ENCODE measurements around the gene ALK. TPM values are rescaled to one million over a fixed set of nuclear protein-coding genes. Genes with fewer than 3 reads are reported as not detected.

The ALK gene
- total and polyA plus RNA-seq, 3 experiments from 2014 or later = not detected

- Histone ChIP-seq H3K36me3 (ENCODE audit: insufficient read depth, low read length) (no peaks in the 10 kb centered on the region), H3K9me3 (ENCODE audit: low read length) (no peaks in the 10 kb centered on the region), H3K4me1 (ENCODE audit: insufficient read depth, low read length) (no peaks in the 10 kb centered on the region), H3K27me3 (ENCODE audit: insufficient read depth, low read length, poor library complexity, severe bottlenecking) (no peaks in the 10 kb centered on the region), H3K4me3 (ENCODE audit: low read length) (no peak overlapping the region), H3K27ac (ENCODE audit: low read depth, low read length) (no peak overlapping the region)
- CTCF ChIA-PET = no interaction called here
- H3K27me3 Mint-ChIP-seq = peaks cover 7 to 30% of the 10 kb centered on the region in 2 donors
- H3K36me3 Mint-ChIP-seq = no peaks in the 10 kb centered on the region
- no peaks in the 10 kb centered on the region for H3K4me1 Mint-ChIP-seq
- no peak overlapping the region for H3K27ac Mint-ChIP-seq
- H3K9me3 Mint-ChIP-seq = no peaks in the 10 kb centered on the region
- DNase-seq = no peak
- POLR2A ChIA-PET = no interaction called here
- no peak overlapping the region for H3K4me3 Mint-ChIP-seq
Observed at GRCh38 chr2:29560030-29560429, 361.4 kb downstream of the ALK start.

- Histone ChIP-seq H3K4me1 (ENCODE audit: insufficient read depth, low read length) (no peaks in the 10 kb centered on the region), H3K27me3 (ENCODE audit: insufficient read depth, low read length, poor library complexity, severe bottlenecking) (no peaks in the 10 kb centered on the region), H3K27ac (ENCODE audit: low read depth, low read length) (no peak overlapping the region), H3K9me3 (ENCODE audit: low read length) (no peaks in the 10 kb centered on the region), H3K4me3 (ENCODE audit: low read length) (no peak overlapping the region), H3K36me3 (ENCODE audit: insufficient read depth, low read length) (no peaks in the 10 kb centered on the region)
- CTCF ChIA-PET = no interaction called here
- POLR2A ChIA-PET = no interaction called here
- H3K4me1 Mint-ChIP-seq = no peaks in the 10 kb centered on the region
- H3K36me3 Mint-ChIP-seq = no peaks in the 10 kb centered on the region
- no peaks in the 10 kb centered on the region for H3K9me3 Mint-ChIP-seq
- no peak overlapping the region for H3K4me3 Mint-ChIP-seq
- H3K27ac Mint-ChIP-seq = no peak overlapping the region
- DNase-seq = no peak
- H3K27me3 Mint-ChIP-seq = peaks cover 7 to 28% of the 10 kb centered on the region in 2 donors
Observed at GRCh38 chr2:29559578-29559977, 361.8 kb downstream of the ALK start.

- H3K4me1 ChIP-seq (ENCODE audit: insufficient read depth, low read length) = no peaks in the 10 kb centered on the region
- no peaks in the 10 kb centered on the region for H3K27me3 ChIP-seq (ENCODE audit: insufficient read depth, low read length, poor library complexity, severe bottlenecking)
- H3K4me3 ChIP-seq (ENCODE audit: low read length) = no peak overlapping the region
- Mint-ChIP-seq H3K9me3 (no peaks in the 10 kb centered on the region), H3K27me3 (peaks cover 9 to 27% of the 10 kb centered on the region in 2 donors), H3K36me3 (no peaks in the 10 kb centered on the region), H3K4me3 (no peak overlapping the region), H3K4me1 (no peaks in the 10 kb centered on the region), H3K27ac (no peak overlapping the region)
- no peak overlapping the region for H3K27ac ChIP-seq (ENCODE audit: low read depth, low read length)
- no peak for DNase-seq
- ChIA-PET CTCF (no interaction called here), POLR2A (no interaction called here)
- no peaks in the 10 kb centered on the region for H3K36me3 ChIP-seq (ENCODE audit: insufficient read depth, low read length)
- no peaks in the 10 kb centered on the region for H3K9me3 ChIP-seq (ENCODE audit: low read length)
Observed at GRCh38 chr2:29558097-29558496, 363.3 kb downstream of the ALK start.

- Histone ChIP-seq H3K9me3 (ENCODE audit: low read length) (no peaks in the 10 kb centered on the region), H3K36me3 (ENCODE audit: insufficient read depth, low read length) (no peaks in the 10 kb centered on the region), H3K4me3 (ENCODE audit: low read length) (no peak overlapping the region), H3K4me1 (ENCODE audit: insufficient read depth, low read length) (no peaks in the 10 kb centered on the region), H3K27ac (ENCODE audit: low read depth, low read length) (no peak overlapping the region), H3K27me3 (ENCODE audit: insufficient read depth, low read length, poor library complexity, severe bottlenecking) (no peaks in the 10 kb centered on the region)
- ChIA-PET CTCF (no interaction called here), POLR2A (no interaction called here)
- H3K27me3 Mint-ChIP-seq = peaks cover 6 to 30% of the 10 kb centered on the region in 2 donors
- H3K27ac Mint-ChIP-seq = no peak overlapping the region
- peaks cover 0 to 2% (median 0%) of the 10 kb centered on the region in 3 donors for H3K36me3 Mint-ChIP-seq
- no peak for DNase-seq
- H3K4me3 Mint-ChIP-seq = no peak overlapping the region
- no peaks in the 10 kb centered on the region for H3K4me1 Mint-ChIP-seq
- no peaks in the 10 kb centered on the region for H3K9me3 Mint-ChIP-seq
Observed at GRCh38 chr2:29557268-29557667, 364.1 kb downstream of the ALK start.

GRCh38 chr2:29549069-29549380 lies 372.4 kb downstream of the ALK start:
- Histone ChIP-seq H3K27me3 (ENCODE audit: insufficient read depth, low read length, poor library complexity, severe bottlenecking) (no peaks in the 10 kb centered on the region), H3K36me3 (ENCODE audit: insufficient read depth, low read length) (no peaks in the 10 kb centered on the region), H3K9me3 (ENCODE audit: low read length) (no peaks in the 10 kb centered on the region), H3K4me1 (ENCODE audit: insufficient read depth, low read length) (no peaks in the 10 kb centered on the region), H3K4me3 (ENCODE audit: low read length) (no peak overlapping the region), H3K27ac (ENCODE audit: low read depth, low read length) (no peak overlapping the region)
- H3K4me1 Mint-ChIP-seq = no peaks in the 10 kb centered on the region
- H3K27ac Mint-ChIP-seq = no peak overlapping the region
- no peaks in the 10 kb centered on the region for H3K9me3 Mint-ChIP-seq
- peaks cover 13 to 36% of the 10 kb centered on the region in 2 donors for H3K27me3 Mint-ChIP-seq
- no peak for DNase-seq
- ChIA-PET CTCF (no interaction called here), POLR2A (no interaction called here)
- peaks cover 0 to 3% (median 0%) of the 10 kb centered on the region in 3 donors for H3K36me3 Mint-ChIP-seq
- no peak overlapping the region for H3K4me3 Mint-ChIP-seq

- Histone ChIP-seq H3K9me3 (ENCODE audit: low read length) (no peaks in the 10 kb centered on the region), H3K4me1 (ENCODE audit: insufficient read depth, low read length) (no peaks in the 10 kb centered on the region), H3K27ac (ENCODE audit: low read depth, low read length) (no peak overlapping the region), H3K27me3 (ENCODE audit: insufficient read depth, low read length, poor library complexity, severe bottlenecking) (no peaks in the 10 kb centered on the region), H3K36me3 (ENCODE audit: insufficient read depth, low read length) (no peaks in the 10 kb centered on the region), H3K4me3 (ENCODE audit: low read length) (no peak overlapping the region)
- peaks cover 0 to 2% (median 0%) of the 10 kb centered on the region in 3 donors for H3K36me3 Mint-ChIP-seq
- POLR2A ChIA-PET = no interaction called here
- CTCF ChIA-PET = no interaction called here
- no peak for DNase-seq
- no peaks in the 10 kb centered on the region for H3K9me3 Mint-ChIP-seq
- H3K4me1 Mint-ChIP-seq = no peaks in the 10 kb centered on the region
- H3K27me3 Mint-ChIP-seq = peaks cover 10 to 50% of the 10 kb centered on the region in 2 donors
- H3K27ac Mint-ChIP-seq = no peak overlapping the region
- no peak overlapping the region for H3K4me3 Mint-ChIP-seq
Observed at GRCh38 chr2:29544917-29545316, 376.5 kb downstream of the ALK start.

GRCh38 chr2:29544031-29544430 lies 377.4 kb downstream of the ALK start:
- Mint-ChIP-seq H3K27ac (no peak overlapping the region), H3K36me3 (peaks cover 0 to 2% (median 0%) of the 10 kb centered on the region in 3 donors), H3K9me3 (no peaks in the 10 kb centered on the region), H3K4me3 (no peak overlapping the region), H3K27me3 (peaks cover 10 to 56% of the 10 kb centered on the region in 2 donors), H3K4me1 (no peaks in the 10 kb centered on the region)
- H3K4me3 ChIP-seq (ENCODE audit: low read length) = no peak overlapping the region
- POLR2A ChIA-PET = no interaction called here
- H3K9me3 ChIP-seq (ENCODE audit: low read length) = no peaks in the 10 kb centered on the region
- CTCF ChIA-PET = no interaction called here
- no peaks in the 10 kb centered on the region for H3K4me1 ChIP-seq (ENCODE audit: insufficient read depth, low read length)
- no peak for DNase-seq
- H3K27ac ChIP-seq (ENCODE audit: low read depth, low read length) = no peak overlapping the region
- no peaks in the 10 kb centered on the region for H3K36me3 ChIP-seq (ENCODE audit: insufficient read depth, low read length)
- no peaks in the 10 kb centered on the region for H3K27me3 ChIP-seq (ENCODE audit: insufficient read depth, low read length, poor library complexity, severe bottlenecking)

GRCh38 chr2:29535188-29535587 lies 386.2 kb downstream of the ALK start:
- CTCF ChIA-PET = no interaction called here
- POLR2A ChIA-PET = no interaction called here
- Mint-ChIP-seq H3K9me3 (no peaks in the 10 kb centered on the region), H3K4me3 (no peak overlapping the region), H3K27me3 (peaks cover 11 to 35% of the 10 kb centered on the region in 2 donors), H3K4me1 (no peaks in the 10 kb centered on the region), H3K36me3 (no peaks in the 10 kb centered on the region), H3K27ac (no peak overlapping the region)
- no peak overlapping the region for H3K4me3 ChIP-seq (ENCODE audit: low read length)
- no peaks in the 10 kb centered on the region for H3K9me3 ChIP-seq (ENCODE audit: low read length)
- DNase-seq = no peak
- no peak overlapping the region for H3K27ac ChIP-seq (ENCODE audit: low read depth, low read length)
- no peaks in the 10 kb centered on the region for H3K4me1 ChIP-seq (ENCODE audit: insufficient read depth, low read length)
- no peaks in the 10 kb centered on the region for H3K27me3 ChIP-seq (ENCODE audit: insufficient read depth, low read length, poor library complexity, severe bottlenecking)
- H3K36me3 ChIP-seq (ENCODE audit: insufficient read depth, low read length) = no peaks in the 10 kb centered on the region

- Histone ChIP-seq H3K36me3 (ENCODE audit: insufficient read depth, low read length) (no peaks in the 10 kb centered on the region), H3K9me3 (ENCODE audit: low read length) (no peaks in the 10 kb centered on the region), H3K27me3 (ENCODE audit: insufficient read depth, low read length, poor library complexity, severe bottlenecking) (no peaks in the 10 kb centered on the region), H3K4me3 (ENCODE audit: low read length) (no peak overlapping the region), H3K4me1 (ENCODE audit: insufficient read depth, low read length) (no peaks in the 10 kb centered on the region), H3K27ac (ENCODE audit: low read depth, low read length) (no peak overlapping the region)
- no peak overlapping the region for H3K27ac Mint-ChIP-seq
- DNase-seq = no peak
- no peaks in the 10 kb centered on the region for H3K36me3 Mint-ChIP-seq
- ChIA-PET POLR2A (no interaction called here), CTCF (no interaction called here)
- H3K4me3 Mint-ChIP-seq = no peak overlapping the region
- peaks cover 14 to 35% of the 10 kb centered on the region in 2 donors for H3K27me3 Mint-ChIP-seq
- H3K9me3 Mint-ChIP-seq = no peaks in the 10 kb centered on the region
- peaks cover 0 to 5% (median 0%) of the 10 kb centered on the region in 3 donors for H3K4me1 Mint-ChIP-seq
Observed at GRCh38 chr2:29532436-29532835, 388.9 kb downstream of the ALK start.
